Measurements from ENCODE around the gene DAPK3.

Gene DAPK3

GRCh38 chr19:3976495-3977241, 5.8 kb upstream of the DAPK3 start:
- Histone ChIP-seq H4K8ac (ENCODE audit: low read length) (no peak overlapping the region), H2BK120ac (ENCODE audit: low read depth, low read length) (no peak overlapping the region), H2AFZ (ENCODE audit: low read depth, low read length) (no peak overlapping the region), H4K91ac (ENCODE audit: low read length) (no peak overlapping the region), H3K4me2 (ENCODE audit: low read length, poor library complexity, severe bottlenecking) (no peak overlapping the region), H3K14ac (ENCODE audit: low read length in 2 of 2) (no peak overlapping the region), H3K9ac (ENCODE audit: low read length) (no peak overlapping the region), H2BK5ac (ENCODE audit: low read depth, low read length, poor library complexity, severe bottlenecking) (no peak overlapping the region), H3K4me3 (ENCODE audit: insufficient read depth in 1 of 2, low read depth in 1 of 2, low read length in 2 of 2) (no peak overlapping the region), H3K36me3 (ENCODE audit: control insufficient read depth in 1 of 2, insufficient read depth in 2 of 2, low read depth in 1 of 2, low read length in 2 of 2) (peaks cover 70 to 76% of the 10 kb centered on the region in 2 experiments), H3K23ac (ENCODE audit: low read length in 2 of 2) (peak overlapping the region in 1 of 2 experiments; percentile 34), H3K18ac (ENCODE audit: low read depth in 1 of 2, low read length in 2 of 2) (no peak overlapping the region), H3K9me3 (ENCODE audit: control insufficient read depth, low read length) (no peaks in the 10 kb centered on the region), H3K27ac (ENCODE audit: low read length, poor library complexity, severe bottlenecking) (no peak overlapping the region), H2AK5ac (ENCODE audit: low read length, severe bottlenecking) (no peak overlapping the region), H3K4me1 (ENCODE audit: control insufficient read depth, insufficient read depth, low read depth, low read length) (peaks cover 20% of the 10 kb centered on the region), H3K79me1 (replicated peaks; ENCODE audit: low read length, poor library complexity, severe bottlenecking) (no peaks in the 10 kb centered on the region), H3K4ac (ENCODE audit: low read depth in 1 of 2, low read length in 2 of 2) (no peak overlapping the region), H2BK15ac (ENCODE audit: low read depth, poor library complexity, severe bottlenecking) (no peak overlapping the region), H2BK12ac (ENCODE audit: low read length in 2 of 2) (no peak overlapping the region), H3K27me3 (ENCODE audit: control insufficient read depth in 1 of 2, insufficient read depth in 1 of 2, low read length in 2 of 2) (no peaks in the 10 kb centered on the region)
- 96% methylated on average over 29 of the region's 29 CpGs for WGBS
- no peak for DNase-seq

DNA sequence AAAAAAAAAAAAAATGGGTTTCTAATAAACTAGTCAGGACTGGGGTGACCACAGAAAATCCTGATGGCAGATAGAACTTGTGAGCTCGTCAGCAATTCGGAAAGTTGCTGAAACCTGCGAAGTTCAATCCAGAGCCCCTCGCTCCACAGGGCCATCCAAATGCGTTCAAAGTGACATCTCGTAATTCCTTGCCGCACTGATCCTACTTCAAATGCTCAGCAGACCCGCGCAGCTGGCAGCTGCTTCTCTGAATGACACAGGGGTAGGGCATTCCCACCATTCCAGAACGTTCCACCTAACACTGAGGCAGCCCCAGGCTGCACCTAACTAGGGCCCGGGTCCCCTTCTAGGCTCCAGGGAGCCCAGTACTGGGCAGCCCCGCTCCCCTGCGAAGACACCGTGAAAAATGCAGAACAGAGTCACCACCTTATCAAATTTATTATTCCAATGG, 4.8 kb upstream of the DAPK3 start:
- H3K27me3 ChIP-seq (ENCODE audit: control insufficient read depth in 1 of 2, insufficient read depth in 1 of 2, low read length in 2 of 2) = no peaks in the 10 kb centered on the region
- WGBS = 90% methylated on average over 14 of the region's 14 CpGs

GRCh38 chr19:3975144-3975543, 4.2 kb upstream of the DAPK3 start:
- Histone ChIP-seq H2AK5ac (ENCODE audit: low read length, severe bottlenecking) (no peak overlapping the region), H3K4me1 (ENCODE audit: control insufficient read depth, insufficient read depth, low read depth, low read length) (peaks cover 17% of the 10 kb centered on the region), H2BK12ac (ENCODE audit: low read length in 2 of 2) (no peak overlapping the region), H4K8ac (ENCODE audit: low read length) (peak overlapping the region; percentile 66), H2BK15ac (ENCODE audit: low read depth, poor library complexity, severe bottlenecking) (no peak overlapping the region), H4K91ac (ENCODE audit: low read length) (no peak overlapping the region), H2BK120ac (ENCODE audit: low read depth, low read length) (no peak overlapping the region), H3K36me3 (ENCODE audit: control insufficient read depth in 1 of 2, insufficient read depth in 2 of 2, low read depth in 1 of 2, low read length in 2 of 2) (peaks cover 54 to 61% of the 10 kb centered on the region in 2 experiments), H3K27me3 (ENCODE audit: control insufficient read depth in 1 of 2, insufficient read depth in 1 of 2, low read length in 2 of 2) (no peaks in the 10 kb centered on the region), H3K23ac (ENCODE audit: low read length in 2 of 2) (no peak overlapping the region), H3K9ac (ENCODE audit: low read length) (no peak overlapping the region), H3K4me3 (ENCODE audit: insufficient read depth in 1 of 2, low read depth in 1 of 2, low read length in 2 of 2) (no peak overlapping the region), H2BK5ac (ENCODE audit: low read depth, low read length, poor library complexity, severe bottlenecking) (no peak overlapping the region), H3K4me2 (ENCODE audit: low read length, poor library complexity, severe bottlenecking) (no peak overlapping the region), H3K79me1 (replicated peaks; ENCODE audit: low read length, poor library complexity, severe bottlenecking) (no peaks in the 10 kb centered on the region), H3K27ac (ENCODE audit: low read length, poor library complexity, severe bottlenecking) (peak overlapping the region; percentile 25), H3K9me3 (ENCODE audit: control insufficient read depth, low read length) (no peaks in the 10 kb centered on the region), H3K18ac (ENCODE audit: low read depth in 1 of 2, low read length in 2 of 2) (no peak overlapping the region), H3K4ac (ENCODE audit: low read depth in 1 of 2, low read length in 2 of 2) (no peak overlapping the region), H2AFZ (ENCODE audit: low read depth, low read length) (no peak overlapping the region), H3K14ac (ENCODE audit: low read length in 2 of 2) (no peak overlapping the region)
- 97% methylated on average over 7 of the region's 8 CpGs for WGBS
- DNase-seq = no peak

More for the DNA sequence above, 4.8 kb upstream of the DAPK3 start:
- no peak overlapping the region for H2AFZ ChIP-seq (ENCODE audit: low read depth, low read length)
- no peak overlapping the region for H3K4me3 ChIP-seq (ENCODE audit: insufficient read depth in 1 of 2, low read depth in 1 of 2, low read length in 2 of 2)
- no peaks in the 10 kb centered on the region for H3K79me1 ChIP-seq (replicated peaks; ENCODE audit: low read length, poor library complexity, severe bottlenecking)
- no peak overlapping the region for H4K91ac ChIP-seq (ENCODE audit: low read length)
- no peak overlapping the region for H2BK5ac ChIP-seq (ENCODE audit: low read depth, low read length, poor library complexity, severe bottlenecking)
- no peak overlapping the region for H3K9ac ChIP-seq (ENCODE audit: low read length)
- H3K14ac ChIP-seq (ENCODE audit: low read length in 2 of 2) = no peak overlapping the region
- no peak for DNase-seq
- H3K4me2 ChIP-seq (ENCODE audit: low read length, poor library complexity, severe bottlenecking) = no peak overlapping the region
- no peaks in the 10 kb centered on the region for H3K9me3 ChIP-seq (ENCODE audit: control insufficient read depth, low read length)
- H3K36me3 ChIP-seq (ENCODE audit: control insufficient read depth in 1 of 2, insufficient read depth in 2 of 2, low read depth in 1 of 2, low read length in 2 of 2) = peaks cover 60 to 66% of the 10 kb centered on the region in 2 experiments
- peak overlapping the region; percentile 16 for H3K27ac ChIP-seq (ENCODE audit: low read length, poor library complexity, severe bottlenecking)
- H3K4ac ChIP-seq (ENCODE audit: low read depth in 1 of 2, low read length in 2 of 2) = no peak overlapping the region
- no peak overlapping the region for H2BK15ac ChIP-seq (ENCODE audit: low read depth, poor library complexity, severe bottlenecking)
- H2BK12ac ChIP-seq (ENCODE audit: low read length in 2 of 2) = no peak overlapping the region
- no peak overlapping the region for H2BK120ac ChIP-seq (ENCODE audit: low read depth, low read length)
- H3K18ac ChIP-seq (ENCODE audit: low read depth in 1 of 2, low read length in 2 of 2) = no peak overlapping the region
- H3K4me1 ChIP-seq (ENCODE audit: control insufficient read depth, insufficient read depth, low read depth, low read length) = peaks cover 17% of the 10 kb centered on the region
- H2AK5ac ChIP-seq (ENCODE audit: low read length, severe bottlenecking) = no peak overlapping the region
- no peak overlapping the region for H3K23ac ChIP-seq (ENCODE audit: low read length in 2 of 2)
- H4K8ac ChIP-seq (ENCODE audit: low read length) = peak overlapping the region; percentile 46

- H3K9me3 ChIP-seq (ENCODE audit: control insufficient read depth, low read length) = no peaks in the 10 kb centered on the region
- H3K18ac ChIP-seq (ENCODE audit: low read depth in 1 of 2, low read length in 2 of 2) = peak overlapping the region; percentile 95 to 99
- no peaks in the 10 kb centered on the region for H3K27me3 ChIP-seq (ENCODE audit: control insufficient read depth in 1 of 2, insufficient read depth in 1 of 2, low read length in 2 of 2)
- H3K79me1 ChIP-seq (replicated peaks; ENCODE audit: low read length, poor library complexity, severe bottlenecking) = no peaks in the 10 kb centered on the region
- H3K9ac ChIP-seq (ENCODE audit: low read length) = peak overlapping the region; percentile 89
- peak overlapping the region; percentile 80 for H2AK5ac ChIP-seq (ENCODE audit: low read length, severe bottlenecking)
- H3K4me2 ChIP-seq (ENCODE audit: low read length, poor library complexity, severe bottlenecking) = peak overlapping the region; percentile 92
- no peak for DNase-seq
- H3K4me1 ChIP-seq (ENCODE audit: control insufficient read depth, insufficient read depth, low read depth, low read length) = peaks cover 27% of the 10 kb centered on the region
- peak overlapping the region in 1 of 2 experiments; percentile 86 for H2BK12ac ChIP-seq (ENCODE audit: low read length in 2 of 2)
- H3K4ac ChIP-seq (ENCODE audit: low read depth in 1 of 2, low read length in 2 of 2) = peak overlapping the region; percentile 87 to 92
- H3K36me3 ChIP-seq (ENCODE audit: control insufficient read depth in 1 of 2, insufficient read depth in 2 of 2, low read depth in 1 of 2, low read length in 2 of 2) = peaks cover 39% of the 10 kb centered on the region in 2 experiments
- peak overlapping the region; percentile 97 to 98 for H3K14ac ChIP-seq (ENCODE audit: low read length in 2 of 2)
- peak overlapping the region; percentile 75 for H4K8ac ChIP-seq (ENCODE audit: low read length)
- H4K91ac ChIP-seq (ENCODE audit: low read length) = peak overlapping the region; percentile 83
- under 1% methylated on average over 21 of the region's 22 CpGs for WGBS
- H3K23ac ChIP-seq (ENCODE audit: low read length in 2 of 2) = peak overlapping the region; percentile 60 to 92
- peak overlapping the region; percentile 7 for H2AFZ ChIP-seq (ENCODE audit: low read depth, low read length)
- H2BK15ac ChIP-seq (ENCODE audit: low read depth, poor library complexity, severe bottlenecking) = peak overlapping the region; percentile 52
- H2BK120ac ChIP-seq (ENCODE audit: low read depth, low read length) = peak overlapping the region; percentile 98
- peak overlapping the region; percentile 100 for H3K27ac ChIP-seq (ENCODE audit: low read length, poor library complexity, severe bottlenecking)
- peak overlapping the region; percentile 79 to 97 for H3K4me3 ChIP-seq (ENCODE audit: insufficient read depth in 1 of 2, low read depth in 1 of 2, low read length in 2 of 2)
- peak overlapping the region; percentile 94 for H2BK5ac ChIP-seq (ENCODE audit: low read depth, low read length, poor library complexity, severe bottlenecking)
Observed at GRCh38 chr19:3970313-3970807, 539 bp downstream of the DAPK3 start.

All from mesenchymal stem cell (in vitro differentiated cells and primary cell).